H1 (cell line): ENCODE measurements around the gene MAP4. TPM values are rescaled to one million over a fixed set of nuclear protein-coding genes. Genes with fewer than 3 reads are reported as not detected.

Experiments used
- CEBPB ChIP-seq: IDR thresholded peaks from 2 replicates; pipeline ENCODE4 v1.6.1; 2012; ENCODE audit warnings: low read depth, low read length
- EGR1 ChIP-seq: IDR thresholded peaks from 2 replicates; pipeline ENCODE4 v1.6.1; 2011; ENCODE audit warnings: low read depth, low read length, borderline replicate concordance
- GTF2F1 ChIP-seq: IDR thresholded peaks from 2 replicates; pipeline ENCODE4 v1.6.1; 2012; ENCODE audit warnings: low read depth, low read length, improper control_type of control experiment, borderline replicate concordance
- JUND ChIP-seq: IDR thresholded peaks from 2 replicates; pipeline ENCODE4 v1.6.1; 2011; ENCODE audit warnings: mild to moderate bottlenecking, improper control_type of control experiment, low read length
- KDM5A ChIP-seq: fragments of 200-600 bp; IDR thresholded peaks from 2 replicates; pipeline ENCODE4 v1.7.1; 2012; ENCODE audit warnings: mild to moderate bottlenecking, low read length, inconsistent platforms, mixed read lengths
- MAX ChIP-seq: IDR thresholded peaks from 2 replicates; pipeline ENCODE4 v1.6.1; 2012; ENCODE audit warnings: inconsistent platforms
- RBBP5 ChIP-seq: IDR thresholded peaks from 2 replicates; pipeline ENCODE4 v1.7.1; 2012; ENCODE audit warnings: low read depth, mild to moderate bottlenecking, inconsistent platforms, low read length, moderate library complexity, borderline replicate concordance
- ZNF274 ChIP-seq: IDR thresholded peaks from 2 replicates; pipeline ENCODE4 v1.7.0; 2012; ENCODE audit warnings: low read length, borderline replicate concordance; ENCODE audit errors: extremely low read depth
- polyA plus RNA-seq, 7 experiments: library from polyadenylated mRNA; depleted of rRNA in 3 of 7; stranded (reverse) in 5 of 7; unstranded in 2 of 7; fragments of >200 nt in 5 of 7; fragments of 200-250 nt in 2 of 7; gene quantifications; 1 replicate in 5 of 7; 2 replicates in 1 of 7; 4 replicates in 1 of 7; pipeline versions ENCODE4 v1.2.1 to v1.2.3, GENCODE V29; 2011 to 2013; ENCODE audit warnings: missing spikeins in 2 of 7, mixed read lengths in 2 of 7
- total RNA-seq: library from RNA; stranded (reverse); fragmentation: NEBNext Ultra II Directional; extraction: Animal tissue kit (Norgen Biotek cat#: 25700); gene quantifications from 2 replicates; pipeline ENCODE4 v1.2.1, GENCODE V29; 2021
- TF ChIP-seq, protein P1 (sequence below): fragments of 300-600 bp; sonication (generic); IDR thresholded peaks from 2 replicates; pipeline ENCODE4 v1.7.1; 2012; ENCODE audit warnings: low read length, moderate library complexity, mild to moderate bottlenecking, inconsistent platforms; ENCODE audit not compliant: insufficient replicate concordance

The MAP4 gene
- total and polyA plus RNA-seq, 2 of the 8 experiments (the other 6 are each of a cell fraction or from before 2014, with no cell fraction given), result 67.0 to 179 TPM

GRCh38 chr3:48018841-48019240 lies 2.6 kb upstream of the MAP4 start (continued):
- TF ChIP-seq, protein P1, sequence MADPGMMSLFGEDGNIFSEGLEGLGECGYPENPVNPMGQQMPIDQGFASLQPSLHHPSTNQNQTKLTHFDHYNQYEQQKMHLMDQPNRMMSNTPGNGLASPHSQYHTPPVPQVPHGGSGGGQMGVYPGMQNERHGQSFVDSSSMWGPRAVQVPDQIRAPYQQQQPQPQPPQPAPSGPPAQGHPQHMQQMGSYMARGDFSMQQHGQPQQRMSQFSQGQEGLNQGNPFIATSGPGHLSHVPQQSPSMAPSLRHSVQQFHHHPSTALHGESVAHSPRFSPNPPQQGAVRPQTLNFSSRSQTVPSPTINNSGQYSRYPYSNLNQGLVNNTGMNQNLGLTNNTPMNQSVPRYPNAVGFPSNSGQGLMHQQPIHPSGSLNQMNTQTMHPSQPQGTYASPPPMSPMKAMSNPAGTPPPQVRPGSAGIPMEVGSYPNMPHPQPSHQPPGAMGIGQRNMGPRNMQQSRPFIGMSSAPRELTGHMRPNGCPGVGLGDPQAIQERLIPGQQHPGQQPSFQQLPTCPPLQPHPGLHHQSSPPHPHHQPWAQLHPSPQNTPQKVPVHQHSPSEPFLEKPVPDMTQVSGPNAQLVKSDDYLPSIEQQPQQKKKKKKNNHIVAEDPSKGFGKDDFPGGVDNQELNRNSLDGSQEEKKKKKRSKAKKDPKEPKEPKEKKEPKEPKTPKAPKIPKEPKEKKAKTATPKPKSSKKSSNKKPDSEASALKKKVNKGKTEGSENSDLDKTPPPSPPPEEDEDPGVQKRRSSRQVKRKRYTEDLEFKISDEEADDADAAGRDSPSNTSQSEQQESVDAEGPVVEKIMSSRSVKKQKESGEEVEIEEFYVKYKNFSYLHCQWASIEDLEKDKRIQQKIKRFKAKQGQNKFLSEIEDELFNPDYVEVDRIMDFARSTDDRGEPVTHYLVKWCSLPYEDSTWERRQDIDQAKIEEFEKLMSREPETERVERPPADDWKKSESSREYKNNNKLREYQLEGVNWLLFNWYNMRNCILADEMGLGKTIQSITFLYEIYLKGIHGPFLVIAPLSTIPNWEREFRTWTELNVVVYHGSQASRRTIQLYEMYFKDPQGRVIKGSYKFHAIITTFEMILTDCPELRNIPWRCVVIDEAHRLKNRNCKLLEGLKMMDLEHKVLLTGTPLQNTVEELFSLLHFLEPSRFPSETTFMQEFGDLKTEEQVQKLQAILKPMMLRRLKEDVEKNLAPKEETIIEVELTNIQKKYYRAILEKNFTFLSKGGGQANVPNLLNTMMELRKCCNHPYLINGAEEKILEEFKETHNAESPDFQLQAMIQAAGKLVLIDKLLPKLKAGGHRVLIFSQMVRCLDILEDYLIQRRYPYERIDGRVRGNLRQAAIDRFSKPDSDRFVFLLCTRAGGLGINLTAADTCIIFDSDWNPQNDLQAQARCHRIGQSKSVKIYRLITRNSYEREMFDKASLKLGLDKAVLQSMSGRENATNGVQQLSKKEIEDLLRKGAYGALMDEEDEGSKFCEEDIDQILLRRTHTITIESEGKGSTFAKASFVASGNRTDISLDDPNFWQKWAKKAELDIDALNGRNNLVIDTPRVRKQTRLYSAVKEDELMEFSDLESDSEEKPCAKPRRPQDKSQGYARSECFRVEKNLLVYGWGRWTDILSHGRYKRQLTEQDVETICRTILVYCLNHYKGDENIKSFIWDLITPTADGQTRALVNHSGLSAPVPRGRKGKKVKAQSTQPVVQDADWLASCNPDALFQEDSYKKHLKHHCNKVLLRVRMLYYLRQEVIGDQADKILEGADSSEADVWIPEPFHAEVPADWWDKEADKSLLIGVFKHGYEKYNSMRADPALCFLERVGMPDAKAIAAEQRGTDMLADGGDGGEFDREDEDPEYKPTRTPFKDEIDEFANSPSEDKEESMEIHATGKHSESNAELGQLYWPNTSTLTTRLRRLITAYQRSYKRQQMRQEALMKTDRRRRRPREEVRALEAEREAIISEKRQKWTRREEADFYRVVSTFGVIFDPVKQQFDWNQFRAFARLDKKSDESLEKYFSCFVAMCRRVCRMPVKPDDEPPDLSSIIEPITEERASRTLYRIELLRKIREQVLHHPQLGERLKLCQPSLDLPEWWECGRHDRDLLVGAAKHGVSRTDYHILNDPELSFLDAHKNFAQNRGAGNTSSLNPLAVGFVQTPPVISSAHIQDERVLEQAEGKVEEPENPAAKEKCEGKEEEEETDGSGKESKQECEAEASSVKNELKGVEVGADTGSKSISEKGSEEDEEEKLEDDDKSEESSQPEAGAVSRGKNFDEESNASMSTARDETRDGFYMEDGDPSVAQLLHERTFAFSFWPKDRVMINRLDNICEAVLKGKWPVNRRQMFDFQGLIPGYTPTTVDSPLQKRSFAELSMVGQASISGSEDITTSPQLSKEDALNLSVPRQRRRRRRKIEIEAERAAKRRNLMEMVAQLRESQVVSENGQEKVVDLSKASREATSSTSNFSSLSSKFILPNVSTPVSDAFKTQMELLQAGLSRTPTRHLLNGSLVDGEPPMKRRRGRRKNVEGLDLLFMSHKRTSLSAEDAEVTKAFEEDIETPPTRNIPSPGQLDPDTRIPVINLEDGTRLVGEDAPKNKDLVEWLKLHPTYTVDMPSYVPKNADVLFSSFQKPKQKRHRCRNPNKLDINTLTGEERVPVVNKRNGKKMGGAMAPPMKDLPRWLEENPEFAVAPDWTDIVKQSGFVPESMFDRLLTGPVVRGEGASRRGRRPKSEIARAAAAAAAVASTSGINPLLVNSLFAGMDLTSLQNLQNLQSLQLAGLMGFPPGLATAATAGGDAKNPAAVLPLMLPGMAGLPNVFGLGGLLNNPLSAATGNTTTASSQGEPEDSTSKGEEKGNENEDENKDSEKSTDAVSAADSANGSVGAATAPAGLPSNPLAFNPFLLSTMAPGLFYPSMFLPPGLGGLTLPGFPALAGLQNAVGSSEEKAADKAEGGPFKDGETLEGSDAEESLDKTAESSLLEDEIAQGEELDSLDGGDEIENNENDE, result no peak
- TF ChIP-seq MAX (no peak), EGR1 (no peak), RBBP5 (no peak), GTF2F1 (no peak), ZNF274 (no peak), CEBPB (no peak), KDM5A (no peak), JUND (no peak)
